Measurements from ENCODE around the gene GDA. TPM values are rescaled to one million over a fixed set of nuclear protein-coding genes. Genes with fewer than 3 reads are reported as not detected.

The GDA gene
- total RNA-seq, 1 experiment from 2014 or later = 3.6 TPM

DNA sequence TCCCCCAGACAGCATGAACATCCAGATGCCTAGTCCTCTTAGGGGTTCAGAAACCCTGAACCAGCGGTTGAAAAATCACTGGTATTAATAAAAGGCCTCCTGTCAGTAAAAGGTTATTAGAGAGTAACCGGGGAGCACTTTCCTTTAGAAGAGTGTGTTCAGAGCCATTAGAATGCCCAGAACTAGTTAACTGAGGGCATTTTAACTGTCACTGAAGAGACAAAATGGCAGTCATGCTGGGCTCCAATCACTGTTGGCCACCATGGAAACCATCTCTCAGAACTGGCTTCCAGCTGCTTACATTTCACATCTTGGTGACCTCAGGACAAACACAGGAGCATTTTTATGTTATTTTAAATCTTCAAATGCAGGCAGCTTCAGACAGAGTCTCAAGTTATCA lies 36.2 kb upstream of the GDA start:
- Histone ChIP-seq H2BK20ac (ENCODE audit: low read depth, low read length, poor library complexity, severe bottlenecking) (no peak overlapping the region), H3K23ac (ENCODE audit: insufficient read length, low read depth, low read length) (no peak overlapping the region), H2BK15ac (ENCODE audit: low read depth, low read length) (no peak overlapping the region), H2AFZ (ENCODE audit: low read length) (no peak overlapping the region), H3K56ac (ENCODE audit: insufficient read length, low read depth, low read length) (no peak overlapping the region), H3K23me2 (ENCODE audit: insufficient read length, low read depth, low read length, poor library complexity, severe bottlenecking) (no peaks in the 10 kb centered on the region), H3T11ph (ENCODE audit: low read length) (no peak overlapping the region), H3K79me2 (ENCODE audit: insufficient read depth, low read length) (peaks cover 5% of the 10 kb centered on the region; the same call in 1 of the 2 replicates), H3K27me3 (ENCODE audit: insufficient read depth, low read length) (no peaks in the 10 kb centered on the region), H3K9ac (ENCODE audit: extremely low read depth, insufficient read length, low read length) (no peak overlapping the region), H2AK5ac (ENCODE audit: insufficient read length, low read length) (no peak overlapping the region), H2BK12ac (ENCODE audit: insufficient read length, low read depth, low read length) (no peak overlapping the region), H3K4me1 (ENCODE audit: insufficient read depth, low read length) (no peaks in the 10 kb centered on the region), H3K18ac (ENCODE audit: insufficient read length, low read depth, low read length) (no peak overlapping the region), H3K27ac (ENCODE audit: insufficient read length, low read depth, low read length) (no peak overlapping the region), H3K4ac (ENCODE audit: low read depth, low read length) (no peak overlapping the region), H4K91ac (ENCODE audit: insufficient read length, low read depth, low read length) (no peak overlapping the region), H2BK5ac (ENCODE audit: insufficient read length, low read length) (no peak overlapping the region), H2BK120ac (ENCODE audit: low read depth, low read length, poor library complexity, severe bottlenecking) (no peak overlapping the region), H4K8ac (replicated peaks; ENCODE audit: insufficient read length, low read depth, low read length) (no peak overlapping the region), H3K4me2 (ENCODE audit: insufficient read depth, insufficient read length, low read length) (no peak overlapping the region), H3K9me3 (ENCODE audit: control insufficient read depth, low read depth, low read length) (no peaks in the 10 kb centered on the region), H4K5ac (ENCODE audit: insufficient read length, low read depth, low read length) (no peak overlapping the region), H4K20me1 (ENCODE audit: control insufficient read depth, insufficient read depth, insufficient read length) (no peaks in the 10 kb centered on the region), H3K79me1 (ENCODE audit: insufficient read depth, low read depth, low read length, poor library complexity, severe bottlenecking) (no peaks in the 10 kb centered on the region), H3K14ac (ENCODE audit: insufficient read depth, low read length) (no peak overlapping the region)
- no peak for DNase-seq
- Mint-ChIP-seq H3K27me3 (ENCODE audit: low read depth) (peaks cover 1% of the 10 kb centered on the region; the same call in 1 of the 2 replicates), H3K27ac (no peak overlapping the region; a peak in 1 of 7 replicates), H3K36me3 (ENCODE audit: insufficient read depth in 1 of 3, low read depth in 3 of 3) (peaks cover 0 to 2% (median 0%) of the 10 kb centered on the region in 3 experiments; a peak in 1 of 7 replicates), H3K9me3 (no peaks in the 10 kb centered on the region), H3K4me3 (no peak overlapping the region), H3K4me1 (no peaks in the 10 kb centered on the region)
- WGBS (ENCODE audit: extremely low coverage, insufficient read length, low lambda C conversion rate) = no CpG with 5 or more reads among the region's 2 CpGs
- no peak for TF ChIP-seq CTCF (conservative IDR thresholded peaks at IDR 0.05)

All from H9 (cell line).